Stimulated activated CD4-positive, alpha-beta T cell treated with anti-CD3 and anti-CD28 coated beads, Interleukin-15, amount 100 ng/mL, for 24 hours (primary cell): ENCODE data around the gene CACNA2D4.
A peak's percentile ranks its signal among the peaks of the same experiment; 100 is the strongest.
"Not testable (repeated sequence)": the region's sequence is repeated elsewhere in the genome, so short reads cannot be mapped to it uniquely, and the experiment has no call there.

Experiments used
- DNase-seq: peaks from one replicate; pipeline ENCODE4 v3.0.0-alpha.2; 2020

The CACNA2D4 gene

DNA sequence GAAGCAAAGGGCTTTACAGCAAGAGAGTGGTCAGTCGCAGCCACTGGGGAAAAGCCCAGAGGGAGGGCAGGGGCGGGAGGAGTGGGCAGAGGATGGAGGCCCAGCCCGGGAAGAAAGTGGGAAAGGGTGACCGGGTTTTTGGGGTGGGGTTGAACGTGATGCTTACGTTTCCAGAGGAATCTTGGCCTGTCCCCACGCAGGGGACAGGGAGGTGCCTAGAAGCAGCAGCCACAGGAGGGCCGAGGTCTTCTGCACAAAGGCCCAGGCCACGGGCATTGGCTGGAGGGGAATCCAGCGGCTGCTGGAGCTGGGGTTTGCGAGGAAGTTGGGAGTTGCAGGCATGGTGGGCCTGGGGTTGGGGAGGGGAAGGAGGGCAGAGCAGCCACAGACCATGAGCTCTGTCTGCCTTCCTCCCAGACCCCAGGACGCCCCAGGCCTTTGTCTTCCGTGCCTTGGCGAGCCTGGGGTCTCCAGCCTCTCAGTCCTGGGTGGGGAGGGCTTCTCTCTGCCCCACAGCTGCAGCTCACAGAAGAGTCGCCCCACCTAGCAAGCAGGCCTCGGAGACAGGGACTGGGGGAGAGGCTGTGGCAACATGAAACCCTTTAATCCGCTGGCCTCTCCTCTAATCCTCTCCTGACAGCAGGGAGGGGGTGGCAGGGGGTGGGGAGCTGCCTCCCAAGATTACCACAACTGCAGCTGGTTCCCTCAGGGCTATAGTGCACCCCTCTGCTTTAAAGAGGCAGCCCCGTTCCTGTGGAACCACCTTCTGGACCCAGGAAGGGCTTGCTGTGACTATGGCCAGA is at the start of gene CACNA2D4:
Gene CACNA2D4 (minus strand): TSS at position 572 of the 803 bp plus-strand sequence. CDS start 179 bp downstream, at position 393.
- DNase-seq: no peak

DNA sequence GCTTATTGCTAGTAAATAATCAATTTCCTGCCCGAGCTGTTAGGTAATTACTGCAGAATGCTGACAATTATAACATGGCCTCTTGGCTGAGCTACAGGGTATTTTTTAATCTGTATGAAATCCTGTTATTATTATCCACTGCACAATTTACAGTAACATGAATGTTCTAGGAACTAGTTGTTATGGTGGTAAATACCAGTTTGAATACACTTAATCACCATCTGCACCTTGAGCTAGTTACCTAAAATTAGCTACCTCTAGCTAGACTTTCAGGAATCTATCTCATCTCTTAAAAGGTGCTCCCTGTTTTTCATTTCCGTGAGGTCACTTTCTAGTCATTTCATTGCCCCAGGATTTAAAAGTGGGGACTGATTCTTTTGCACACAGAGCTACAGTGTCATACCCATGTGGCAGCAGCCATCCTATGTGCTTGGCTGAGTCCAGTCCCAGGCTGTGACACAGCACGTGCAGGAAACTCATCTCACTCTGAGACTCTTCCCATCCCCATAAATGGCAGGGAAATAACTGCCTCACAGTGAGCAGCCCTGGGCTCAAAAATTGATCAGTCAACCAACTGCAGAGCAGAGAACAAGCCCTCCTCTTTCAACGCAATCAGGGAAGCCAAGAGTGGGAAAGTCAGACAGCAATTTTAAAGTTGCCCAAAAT is 48.2 kb upstream of the CACNA2D4 start:
- no peak for DNase-seq

DNA sequence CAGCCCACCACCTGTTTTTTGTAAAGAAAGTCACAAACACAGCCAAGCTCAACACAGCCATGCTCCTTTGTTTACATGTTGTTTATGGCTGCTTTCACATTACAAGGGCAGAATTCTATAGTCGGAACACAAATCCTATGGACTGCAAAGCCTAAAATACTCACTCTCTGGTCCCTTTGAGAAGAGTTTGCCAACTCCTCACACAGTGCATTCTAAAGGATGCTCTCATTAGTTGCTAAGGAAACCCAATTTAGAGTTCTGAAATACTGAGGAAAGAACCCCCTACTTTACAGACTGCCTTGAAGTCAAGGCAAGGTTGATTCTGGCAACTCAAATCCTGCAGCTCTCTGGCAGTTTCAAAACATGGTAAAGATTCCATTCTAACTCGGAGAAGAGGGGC is 47.5 kb upstream of the CACNA2D4 start:
- DNase-seq: no peak

- no peak for DNase-seq
Observed at GRCh38 chr12:1962051-1963020, 43.9 kb upstream of the CACNA2D4 start.

- no peak for DNase-seq
Observed at GRCh38 chr12:1956716-1957115, 38.3 kb upstream of the CACNA2D4 start.

DNA sequence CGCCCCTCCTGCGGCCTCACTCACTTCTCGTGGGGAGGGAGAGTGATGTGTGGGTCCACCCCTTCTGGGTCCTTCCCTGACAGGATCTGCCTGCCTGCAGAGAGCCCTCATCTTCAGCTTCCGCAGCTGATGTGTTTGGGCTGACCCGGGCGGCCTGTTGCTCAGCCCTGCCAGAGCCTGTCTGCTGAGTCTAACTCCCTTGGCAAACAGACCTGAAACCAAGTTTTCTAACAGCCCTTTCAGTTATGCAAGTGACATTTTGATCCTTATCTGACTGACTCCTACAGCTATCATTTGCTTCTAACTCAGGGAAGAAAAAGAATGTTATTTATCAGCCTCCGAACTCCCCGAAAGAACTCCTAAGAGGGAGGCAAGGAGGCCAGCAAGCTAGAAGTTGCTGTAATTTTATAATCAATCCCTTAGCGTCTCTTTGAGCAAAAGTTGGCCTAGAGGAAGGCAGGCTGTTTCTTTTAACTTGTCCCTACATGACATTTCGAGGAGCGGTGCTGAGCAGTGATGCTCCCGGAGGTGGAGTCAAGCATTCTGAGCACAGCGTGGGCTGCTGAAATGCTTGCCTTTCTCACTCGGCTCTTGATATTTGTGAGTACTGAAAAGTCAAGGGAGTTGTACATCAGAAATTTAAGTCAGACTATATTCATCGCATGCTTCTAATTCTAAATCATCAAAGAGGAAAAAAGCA is 31.5 kb upstream of the CACNA2D4 start:
- DNase-seq: no peak

- no peak for DNase-seq
Observed at GRCh38 chr12:1948883-1949282, 30.4 kb upstream of the CACNA2D4 start.

DNA sequence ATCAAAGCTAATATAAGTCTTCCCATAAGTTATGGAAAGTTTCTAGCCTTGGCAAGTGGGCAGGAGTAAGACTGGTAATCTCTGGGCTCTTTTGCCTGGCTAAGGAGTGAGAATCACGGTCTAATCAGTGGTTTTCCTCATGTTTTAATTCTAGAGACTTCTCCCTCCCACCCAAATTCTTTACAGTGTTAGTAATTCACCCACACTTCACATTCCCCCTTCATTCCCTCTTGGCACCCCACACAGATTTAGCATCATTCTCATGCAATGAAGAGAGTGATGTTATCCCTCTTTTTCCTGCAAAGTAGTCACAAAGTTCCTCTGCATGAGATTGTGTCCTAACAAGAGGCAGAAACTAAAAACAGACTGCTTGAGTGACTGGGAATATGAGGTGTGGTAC is 28.6 kb upstream of the CACNA2D4 start:
- no peak for DNase-seq

DNA sequence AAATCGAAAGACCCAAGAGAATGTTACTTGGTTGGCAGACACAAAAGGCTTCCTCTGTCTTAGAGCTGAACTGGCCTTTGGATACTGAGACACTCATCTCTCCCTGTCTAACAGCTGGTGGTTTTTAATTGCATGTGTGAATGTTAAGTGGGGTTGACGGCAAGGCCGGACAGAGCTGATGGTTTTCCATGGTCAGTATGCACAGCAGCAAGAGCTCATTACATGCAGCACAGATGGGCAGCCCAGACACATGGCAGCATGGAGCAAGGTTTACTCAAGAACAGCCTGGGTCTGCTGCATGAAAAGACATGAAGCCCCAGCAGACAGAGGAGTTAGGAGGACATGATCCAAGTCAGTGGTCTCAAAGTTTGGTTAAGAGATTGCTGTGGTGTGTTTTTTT is 27.8 kb upstream of the CACNA2D4 start:
- DNase-seq: no peak

- not testable (repeated sequence) for DNase-seq
Observed at GRCh38 chr12:1945502-1945901, 27.1 kb upstream of the CACNA2D4 start.

GRCh38 chr12:1939801-1940607 is 21.6 kb upstream of the CACNA2D4 start:
- peak; percentile 91 for DNase-seq

DNA sequence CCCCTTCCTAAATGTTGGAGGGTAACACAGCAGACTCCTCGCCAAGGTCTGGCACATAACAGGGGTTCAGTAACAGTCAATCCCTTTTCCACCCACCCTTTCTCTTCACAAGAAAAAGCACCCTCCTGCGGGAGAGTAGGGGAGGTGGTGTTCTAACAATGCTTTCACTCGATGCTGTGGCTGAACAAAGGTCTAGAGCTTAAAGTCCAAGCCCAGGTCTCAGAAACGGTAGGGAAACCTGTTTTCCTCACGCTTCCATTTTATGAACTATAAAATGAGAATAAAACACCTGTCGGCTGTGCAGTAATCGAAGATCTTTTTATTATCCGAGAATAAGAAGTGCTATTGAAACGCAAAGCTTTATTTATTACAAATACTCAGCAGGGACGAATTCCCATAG is 20.9 kb upstream of the CACNA2D4 start:
- no peak for DNase-seq

- DNase-seq: no peak
Observed at GRCh38 chr12:1937481-1938224, 19.2 kb upstream of the CACNA2D4 start.

DNA sequence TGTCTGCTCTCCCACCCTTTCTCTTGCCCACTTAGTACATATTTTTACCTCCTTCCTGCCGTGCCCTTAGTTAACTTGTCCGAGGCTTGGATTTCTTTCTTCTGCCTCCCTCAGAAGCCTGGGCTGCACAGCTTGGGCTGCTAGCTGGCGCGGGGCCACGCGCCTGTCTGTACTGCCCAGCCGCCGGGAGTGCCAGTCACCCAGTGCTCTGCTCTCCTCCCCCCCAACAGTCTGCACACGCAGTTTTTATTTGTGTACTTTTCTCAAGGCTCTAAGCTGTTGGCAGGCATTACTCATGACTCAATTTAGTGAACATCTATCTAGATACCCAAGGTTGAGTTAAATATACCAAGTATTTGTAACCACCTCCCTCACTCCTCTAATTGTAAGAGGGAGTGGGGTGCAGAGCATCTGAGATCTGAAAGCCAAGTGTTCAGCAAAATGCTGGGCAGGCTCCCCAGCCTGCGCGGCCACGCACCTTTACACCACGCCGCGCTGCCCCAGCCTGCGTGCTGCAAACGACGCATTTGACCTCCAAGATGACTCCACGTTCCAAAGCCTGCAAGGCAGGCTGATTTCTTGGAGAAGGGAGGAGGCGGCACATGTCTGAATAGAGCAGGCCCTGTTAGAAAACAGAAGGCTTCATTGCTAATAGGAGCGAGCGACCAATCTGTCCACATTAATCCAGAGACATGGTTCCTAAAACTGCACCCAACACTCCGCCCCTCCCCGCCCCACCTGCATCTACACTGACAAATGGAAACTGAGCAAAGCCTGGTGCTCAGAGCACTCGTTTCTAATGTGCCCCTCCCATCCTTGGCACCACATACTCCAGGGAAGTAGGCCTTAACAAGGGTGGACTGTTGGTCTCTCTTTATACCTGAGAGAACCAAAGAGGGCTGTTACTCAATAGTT is 18.2 kb upstream of the CACNA2D4 start:
- no peak for DNase-seq

DNA sequence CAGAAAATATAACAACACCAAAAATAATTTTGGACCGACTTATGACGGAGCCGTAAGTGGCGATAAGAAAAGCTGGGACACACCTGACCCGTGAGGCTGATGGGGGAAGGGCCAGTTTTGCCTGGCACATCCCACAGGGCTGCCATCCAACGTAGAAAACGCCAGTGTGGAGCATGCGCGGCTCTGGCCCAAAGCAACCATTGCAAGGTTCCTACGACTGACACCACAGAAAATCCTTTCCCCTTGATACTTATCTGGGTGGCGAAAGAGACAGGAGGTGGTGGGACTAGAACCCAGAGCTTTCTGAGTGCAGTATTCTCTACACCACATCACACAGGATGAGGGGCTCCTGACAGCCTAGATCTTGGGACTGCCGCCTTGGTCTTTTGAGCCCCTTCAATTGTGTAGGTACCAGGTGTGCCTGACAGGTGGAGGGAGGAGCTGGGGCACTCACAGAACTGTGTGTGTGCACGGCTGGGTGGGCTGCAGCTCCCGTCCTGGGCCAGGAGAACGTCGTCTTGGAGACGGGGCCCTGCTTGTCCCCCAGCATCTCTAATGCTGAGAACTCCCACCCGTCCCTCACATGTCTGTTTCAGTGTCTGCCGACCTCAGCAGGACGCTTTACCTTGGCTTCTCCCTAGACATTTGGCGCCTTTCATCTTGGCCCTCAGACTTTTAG is 17.4 kb upstream of the CACNA2D4 start:
- no peak for DNase-seq

DNA sequence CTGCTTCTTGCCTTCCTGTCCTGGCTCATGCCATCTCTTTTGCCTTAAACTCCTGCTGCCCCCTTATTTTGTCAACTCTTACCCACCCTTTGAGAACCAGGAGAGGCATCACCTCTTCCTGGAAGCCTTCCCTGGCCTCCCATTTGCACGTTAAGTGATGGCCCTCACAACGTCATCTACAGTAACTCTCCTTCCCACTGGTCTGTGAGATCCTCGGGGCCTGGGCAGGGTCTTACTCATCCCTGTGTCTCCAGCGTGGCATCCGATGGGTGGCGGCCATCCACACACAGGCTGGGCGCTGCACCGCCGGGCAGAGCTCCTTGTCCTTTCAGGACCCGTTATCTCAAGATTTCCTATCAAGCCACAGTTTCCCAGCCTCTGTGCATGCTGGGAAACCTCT is 16.8 kb upstream of the CACNA2D4 start:
- DNase-seq: no peak

DNA sequence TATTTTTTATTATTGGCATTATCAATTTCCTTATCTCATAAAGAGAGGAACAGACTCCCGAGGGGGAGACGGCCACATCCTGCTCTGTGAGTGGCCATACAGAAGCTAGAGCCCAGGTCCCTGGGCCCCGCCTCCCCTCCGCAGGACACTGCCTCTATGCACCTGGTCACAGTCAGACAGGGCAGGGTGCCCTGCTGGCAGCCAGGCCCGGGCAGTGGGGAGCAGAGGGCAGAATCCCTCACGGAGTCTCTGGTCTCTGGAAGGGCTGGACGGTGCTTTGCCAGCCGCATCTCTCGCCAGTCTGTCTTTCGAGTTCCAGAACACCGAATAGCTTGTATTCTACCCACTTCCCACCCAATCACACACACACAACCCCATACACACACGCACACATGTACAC is 16.4 kb upstream of the CACNA2D4 start:
- DNase-seq: no peak

DNA sequence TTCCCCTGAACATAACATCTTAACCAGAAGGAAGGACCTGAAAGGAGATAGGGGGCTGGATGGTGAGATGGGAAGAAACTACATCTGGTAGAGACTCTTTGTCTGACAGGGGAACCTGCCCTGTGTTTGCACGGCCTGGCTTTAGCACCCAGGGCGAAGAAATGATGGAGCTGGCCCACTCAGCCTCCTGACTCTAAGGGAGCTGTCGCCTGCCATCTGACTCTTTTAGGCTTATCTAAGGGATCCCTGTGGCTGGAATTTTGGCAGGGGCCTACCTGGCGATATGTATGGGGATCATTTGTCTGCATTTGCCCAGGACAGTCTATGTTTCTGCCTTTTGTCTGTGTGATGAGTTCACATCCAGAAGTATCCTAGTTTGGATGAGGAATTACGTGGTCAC is 15.6 kb upstream of the CACNA2D4 start:
- DNase-seq: no peak

GRCh38 chr12:1933342-1934051 is 15.0 kb upstream of the CACNA2D4 start:
- DNase-seq: no peak
